Astrocyte (in vitro differentiated cells and primary cell): ENCODE results near the gene PRRC1.

ENCODE experiments used
- EZH2 ChIP-seq: IDR thresholded peaks from 2 replicates; pipeline ENCODE4 v1.6.1; 2012; ENCODE audit warnings: mild to moderate bottlenecking, low read length, inconsistent platforms; ENCODE audit not compliant: insufficient read depth
- TF ChIP-seq, protein P1 (sequence below): IDR thresholded peaks from 2 replicates; pipeline ENCODE4 v1.5.1; 2011; ENCODE audit warnings: low read depth, mild to moderate bottlenecking, inconsistent platforms, low read length, moderate library complexity; ENCODE audit not compliant: insufficient read depth

DNA sequence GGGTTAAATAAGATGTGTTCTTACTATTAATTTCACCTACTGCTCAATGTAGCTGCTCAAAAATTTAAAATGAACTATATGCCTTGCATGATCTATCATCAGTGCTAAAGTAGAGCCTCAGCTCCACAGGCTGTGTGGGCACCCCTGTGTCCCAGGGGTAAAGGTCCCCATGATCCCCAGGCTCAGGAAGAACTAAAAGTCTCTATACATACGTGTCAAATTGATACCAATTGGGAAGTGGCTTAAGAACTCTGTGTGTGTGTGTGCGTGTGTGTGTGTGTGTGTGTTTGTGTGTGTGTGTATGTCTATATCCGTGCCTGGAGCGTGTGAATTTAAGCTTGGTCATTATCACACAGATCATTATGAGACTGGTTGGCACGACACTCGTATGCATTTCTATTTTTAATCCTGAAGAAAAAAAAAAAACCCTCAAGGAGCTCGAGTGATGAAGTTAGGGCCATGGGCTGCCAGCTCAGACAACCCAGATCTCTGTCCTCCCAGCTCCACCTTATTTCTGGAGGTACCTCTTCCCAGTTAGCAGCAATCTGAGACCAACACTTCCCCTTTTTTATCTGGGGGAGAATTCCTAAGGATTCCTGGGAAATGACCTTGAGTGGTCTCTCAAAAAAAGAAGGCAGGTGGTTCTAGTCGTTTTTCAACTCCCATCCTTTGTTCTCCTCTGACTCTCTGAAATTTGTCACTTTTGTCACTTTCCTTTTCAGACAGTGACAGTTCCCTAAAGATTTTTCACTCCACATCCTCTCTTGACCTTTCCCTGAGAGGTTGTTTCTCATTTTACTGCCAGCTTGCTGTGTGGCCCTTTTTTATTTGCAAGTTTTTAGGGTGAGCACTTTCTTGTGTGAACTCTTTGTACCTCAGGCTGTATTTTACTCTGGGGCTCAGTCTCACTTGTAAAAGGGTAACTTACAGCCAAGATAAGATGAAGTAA, 85.7 kb downstream of the PRRC1 start:
- TF ChIP-seq, protein P1, sequence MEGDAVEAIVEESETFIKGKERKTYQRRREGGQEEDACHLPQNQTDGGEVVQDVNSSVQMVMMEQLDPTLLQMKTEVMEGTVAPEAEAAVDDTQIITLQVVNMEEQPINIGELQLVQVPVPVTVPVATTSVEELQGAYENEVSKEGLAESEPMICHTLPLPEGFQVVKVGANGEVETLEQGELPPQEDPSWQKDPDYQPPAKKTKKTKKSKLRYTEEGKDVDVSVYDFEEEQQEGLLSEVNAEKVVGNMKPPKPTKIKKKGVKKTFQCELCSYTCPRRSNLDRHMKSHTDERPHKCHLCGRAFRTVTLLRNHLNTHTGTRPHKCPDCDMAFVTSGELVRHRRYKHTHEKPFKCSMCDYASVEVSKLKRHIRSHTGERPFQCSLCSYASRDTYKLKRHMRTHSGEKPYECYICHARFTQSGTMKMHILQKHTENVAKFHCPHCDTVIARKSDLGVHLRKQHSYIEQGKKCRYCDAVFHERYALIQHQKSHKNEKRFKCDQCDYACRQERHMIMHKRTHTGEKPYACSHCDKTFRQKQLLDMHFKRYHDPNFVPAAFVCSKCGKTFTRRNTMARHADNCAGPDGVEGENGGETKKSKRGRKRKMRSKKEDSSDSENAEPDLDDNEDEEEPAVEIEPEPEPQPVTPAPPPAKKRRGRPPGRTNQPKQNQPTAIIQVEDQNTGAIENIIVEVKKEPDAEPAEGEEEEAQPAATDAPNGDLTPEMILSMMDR = no peak
- TF ChIP-seq EZH2 = no peak
